Naive thymus-derived CD4-positive, alpha-beta T cell (primary cell): Measurements from ENCODE around the gene IL11. TPM values are rescaled to one million over a fixed set of nuclear protein-coding genes. Genes with fewer than 3 reads are reported as not detected.
A peak's percentile ranks its signal among the peaks of the same experiment; 100 is the strongest.
"Not testable (repeated sequence)": the region's sequence is repeated elsewhere in the genome, so short reads cannot be mapped to it uniquely, and the experiment has no call there.

Experiments used
- ATAC-seq: fragments of 150-1000 bp; cut with Tn5 transposase; 2 replicates; pipeline ENCODE4 v1.10.0; 2021; ENCODE audit warnings: mild to moderate bottlenecking, moderate library complexity
- CTCF ChIA-PET: fragments of 350-600 bp; sonication (Branson Sonifier 250); formaldehyde crosslinking; loops from one replicate; lab custom pipeline; 2021; ENCODE audit warnings: antibody characterized with exemption; lab: Charles Lee
- POLR2A ChIA-PET: fragments of 350-600 bp; sonication (Branson Sonifier 250); formaldehyde crosslinking; loops from one replicate; lab custom pipeline; 2021; ENCODE audit warnings: antibody characterized with exemption, inconsistent platforms; lab: Charles Lee
- DNase-seq, 9 donors: peaks; one replicate each; pipeline versions ENCODE4 v3.0.0 to v3.0.0-alpha.2; 2020 to 2022; ENCODE audit warnings: mixed read lengths in 1 of 9
- H3K27ac ChIP-seq: one replicate; pipeline ENCODE4 v1.7.0; 2013; ENCODE audit warnings: mild to moderate bottlenecking, low read depth, low read length, moderate library complexity
- H3K27me3 ChIP-seq, 2 donors: one replicate each; pipeline ENCODE4 v1.7.0; 2013; ENCODE audit warnings: low read length in 2 of 2, mild to moderate bottlenecking in 2 of 2, moderate library complexity in 2 of 2; ENCODE audit not compliant: control insufficient read depth in 2 of 2, insufficient read depth in 2 of 2
- H3K36me3 ChIP-seq, 3 experiments: 1 replicate in 2 of 3; 2 replicates in 1 of 3; pipeline ENCODE4 v1.7.0; 2013; ENCODE audit warnings: low read length in 3 of 3, mild to moderate bottlenecking in 3 of 3, moderate library complexity in 1 of 3; ENCODE audit not compliant: insufficient read depth in 3 of 3, control insufficient read depth in 2 of 3
- H3K4me1 ChIP-seq, 2 donors: one replicate each; pipeline ENCODE4 v1.7.0; 2013; ENCODE audit warnings: low read length in 2 of 2, mild to moderate bottlenecking in 2 of 2, moderate library complexity in 1 of 2; ENCODE audit not compliant: control insufficient read depth in 2 of 2, insufficient read depth in 2 of 2
- H3K4me3 ChIP-seq: 2 replicates; pipeline ENCODE4 v1.7.0; 2013; ENCODE audit warnings: mild to moderate bottlenecking, low read length
- H3K9me3 ChIP-seq, 3 experiments: 1 replicate in 2 of 3; 2 replicates in 1 of 3; pipeline ENCODE4 v1.7.0; 2013; ENCODE audit warnings: low read length in 3 of 3; ENCODE audit not compliant: control insufficient read depth in 2 of 3
- H3K27ac Mint-ChIP-seq, 9 donors: one replicate each; pipeline ENCODE4 v1.8.0; 2020 to 2022; ENCODE audit warnings: mixed read lengths in 9 of 9, mild to moderate bottlenecking in 8 of 9, moderate library complexity in 5 of 9, inconsistent platforms in 2 of 9
- H3K27me3 Mint-ChIP-seq, 5 donors: one replicate each; pipeline ENCODE4 v1.8.0; 2021 to 2022; ENCODE audit warnings: mixed read lengths in 5 of 5, mild to moderate bottlenecking in 1 of 5
- H3K36me3 Mint-ChIP-seq, 5 donors: one replicate each; pipeline ENCODE4 v1.8.0; 2020 to 2022; ENCODE audit warnings: mixed read lengths in 5 of 5, mild to moderate bottlenecking in 3 of 5, inconsistent platforms in 1 of 5
- H3K4me1 Mint-ChIP-seq, 7 donors: one replicate each; pipeline ENCODE4 v1.8.0; 2020 to 2022; ENCODE audit warnings: mixed read lengths in 7 of 7, mild to moderate bottlenecking in 3 of 7, inconsistent platforms in 1 of 7
- H3K4me3 Mint-ChIP-seq, 10 donors: one replicate each; pipeline ENCODE4 v1.8.0; 2020 to 2022; ENCODE audit warnings: mild to moderate bottlenecking in 10 of 10, mixed read lengths in 10 of 10, moderate library complexity in 6 of 10, inconsistent platforms in 2 of 10
- H3K9me3 Mint-ChIP-seq, 11 donors: one replicate each; pipeline ENCODE4 v1.8.0; 2020 to 2022; ENCODE audit warnings: mixed read lengths in 11 of 11, mild to moderate bottlenecking in 4 of 11, inconsistent platforms in 1 of 11, moderate library complexity in 1 of 11
- intact Hi-C, 2 donors: fragments of 100-400 bp; cut with micrococcal nuclease; formaldehyde crosslinking; loops; one replicate each; pipeline ENCODE4 v1.15.1; 2023
- polyA plus RNA-seq, 2 donors: library from polyadenylated mRNA; unstranded; fragments of 300-500 nt; fragmentation: Illumina TruSeq; gene quantifications; one replicate each; pipeline ENCODE4 v1.2.3, GENCODE V29; 2021
- total RNA-seq, 6 experiments: library from RNA in 5 of 6; stranded (reverse) in 5 of 6; gene quantifications; 1 replicate in 5 of 6; 2 replicates in 1 of 6; pipeline ENCODE4 v1.2.3 and lab custom pipeline; 2021 to 2026

The IL11 gene
- total and polyA plus RNA-seq, 7 experiments from 2014 or later, result 0.58 to 0.69 TPM; not detected in 5

DNA sequence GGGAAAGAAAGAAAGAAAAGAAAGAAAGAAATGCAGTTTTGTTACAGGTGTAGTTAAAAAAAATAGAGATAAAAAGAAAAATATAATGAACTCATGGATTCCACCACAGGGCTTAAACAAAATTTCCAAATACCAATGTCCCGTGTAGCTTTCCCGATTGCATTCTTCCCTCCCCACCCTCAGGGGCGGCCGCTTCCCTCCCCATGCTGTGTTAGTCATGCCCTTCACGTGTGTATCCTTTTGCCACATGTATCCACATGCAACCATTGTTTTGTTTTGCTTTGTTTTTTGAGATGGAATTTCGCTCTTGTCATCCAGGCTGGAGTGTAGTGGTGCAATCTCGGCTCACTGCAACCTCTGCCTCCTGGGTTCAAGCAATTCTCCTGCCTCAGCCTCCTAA is 34.2 kb downstream of the IL11 start:
- Mint-ChIP-seq H3K4me1 (peaks cover 0 to 21% (median 18%) of the 10 kb centered on the region in 7 donors), H3K27me3 (peaks cover 0 to 24% (median 5%) of the 10 kb centered on the region in 5 donors), H3K27ac (peak overlapping the region in 2 of 9 donors; percentile 16 to 76), H3K9me3 (peaks cover 0 to 4% (median 0%) of the 10 kb centered on the region in 11 donors), H3K4me3 (no peak overlapping the region), H3K36me3 (no peaks in the 10 kb centered on the region)
- no peaks in the 10 kb centered on the region for H3K9me3 ChIP-seq
- ATAC-seq, result no peak
- peaks cover 8 to 15% of the 10 kb centered on the region in 2 donors for H3K4me1 ChIP-seq
- ChIA-PET CTCF (interaction anchor here (0.7 kb wide), 1 partner anchor 240 kb away, joined by 4 read pairs; no protein-coding TSS in a partner anchor), POLR2A (interaction anchor here (0.8 kb wide), 1 partner anchor 15 kb away, joined by 4 read pairs; no protein-coding TSS in a partner anchor)
- no peaks in the 10 kb centered on the region for H3K36me3 ChIP-seq
- no peaks in the 10 kb centered on the region for H3K27me3 ChIP-seq
- no peak overlapping the region for H3K27ac ChIP-seq
- intact Hi-C loops, result loop anchor here (5.0 kb wide), 2 partner anchors 301 to 329 kb away; no protein-coding TSS in a partner anchor
- DNase-seq, result no peak
- no peak overlapping the region for H3K4me3 ChIP-seq

DNA sequence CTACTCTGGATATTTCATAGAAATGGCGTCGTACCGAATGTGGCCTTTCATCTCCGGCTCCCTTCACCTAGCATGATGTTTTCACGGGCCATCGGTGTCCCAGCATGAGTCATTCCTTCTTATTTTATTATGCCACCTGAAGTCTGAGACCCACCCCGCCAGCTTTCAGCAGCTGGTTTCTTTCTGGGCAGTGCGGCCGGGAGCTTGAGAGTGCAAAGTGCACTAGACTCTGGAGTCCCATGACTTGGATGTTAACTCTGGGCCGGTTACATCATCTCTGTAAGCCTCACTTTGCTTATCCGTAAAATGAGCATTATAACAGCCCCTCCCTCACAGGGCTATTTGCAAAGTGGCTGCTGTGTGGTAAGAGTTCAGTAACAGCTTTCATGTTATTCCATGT is 36.4 kb downstream of the IL11 start:
- no peak overlapping the region for H3K4me3 Mint-ChIP-seq
- ChIA-PET POLR2A (no interaction called here), CTCF (no interaction called here)
- H3K9me3 Mint-ChIP-seq, result peaks cover 0 to 2% (median 0%) of the 10 kb centered on the region in 11 donors
- peaks cover 0 to 7% (median 6%) of the 10 kb centered on the region in 7 donors for H3K4me1 Mint-ChIP-seq
- intact Hi-C loops, result no loop called here
- Histone ChIP-seq H3K4me3 (no peak overlapping the region), H3K27ac (no peak overlapping the region), H3K4me1 (peaks cover 6 to 8% of the 10 kb centered on the region in 2 donors), H3K36me3 (no peaks in the 10 kb centered on the region), H3K9me3 (no peaks in the 10 kb centered on the region), H3K27me3 (no peaks in the 10 kb centered on the region)
- H3K36me3 Mint-ChIP-seq, result no peaks in the 10 kb centered on the region
- no peak for DNase-seq
- no peak for ATAC-seq
- H3K27me3 Mint-ChIP-seq, result peaks cover 0 to 21% (median 9%) of the 10 kb centered on the region in 5 donors
- H3K27ac Mint-ChIP-seq, result peak overlapping the region in 1 of 9 donors; percentile 51

DNA sequence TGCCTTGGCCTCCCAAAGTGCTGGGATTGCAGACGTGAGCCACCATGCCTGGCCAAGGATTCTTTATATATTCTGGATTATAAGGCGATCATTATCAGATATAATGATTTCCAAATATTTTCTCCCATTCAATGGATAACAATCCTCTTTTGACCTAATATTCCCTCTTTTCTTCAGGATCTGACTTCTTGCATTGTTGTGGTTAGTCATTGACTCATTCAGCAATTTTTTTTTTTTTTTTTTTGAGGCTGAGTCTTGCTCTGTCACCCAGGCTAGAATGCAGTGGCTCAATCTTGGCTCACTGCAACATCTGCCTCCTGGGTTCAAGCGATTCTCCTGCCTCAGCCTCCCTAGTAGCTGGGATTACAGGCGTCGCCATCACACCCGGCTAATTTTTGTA is 40.5 kb downstream of the IL11 start:
- H3K9me3 Mint-ChIP-seq, H3K4me3 ChIP-seq, H3K9me3 ChIP-seq, DNase-seq, H3K36me3 ChIP-seq, CTCF ChIA-PET, H3K27ac ChIP-seq, POLR2A ChIA-PET, intact Hi-C loops, ATAC-seq, H3K36me3 Mint-ChIP-seq, H3K27me3 ChIP-seq, H3K4me3 Mint-ChIP-seq, H3K4me1 ChIP-seq, H3K4me1 Mint-ChIP-seq: not testable (repeated sequence)
- Mint-ChIP-seq H3K27me3 (peaks cover 0 to 15% (median 10%) of the 10 kb centered on the region in 5 donors), H3K27ac (peak overlapping the region in 1 of 9 donors; percentile 59)

DNA sequence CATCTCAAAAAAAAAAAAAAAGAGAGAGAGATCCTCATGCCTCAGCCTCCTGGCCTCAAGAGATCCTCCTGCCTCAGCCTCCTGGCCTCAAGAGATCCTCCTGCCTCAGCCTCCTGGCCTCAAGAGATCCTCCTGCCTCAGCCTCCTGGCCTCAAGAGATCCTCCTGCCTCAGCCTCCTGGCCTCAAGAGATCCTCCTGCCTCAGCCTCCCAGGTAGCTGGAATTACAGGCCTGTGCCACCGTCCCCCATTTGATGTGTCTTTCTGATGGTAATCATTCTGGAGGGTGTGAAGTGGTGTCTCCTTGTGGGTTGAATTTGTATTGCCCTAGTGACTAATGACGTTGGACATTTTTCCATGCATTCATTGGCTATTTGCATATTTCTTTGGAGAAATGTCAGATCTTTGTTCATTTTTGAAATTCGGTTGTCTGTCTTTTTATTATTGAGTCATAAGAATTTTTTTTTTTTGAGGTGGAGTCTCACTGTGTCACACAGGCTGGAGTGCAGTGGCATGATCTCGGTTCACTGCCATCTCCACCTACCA is 41.4 kb downstream of the IL11 start:
- DNase-seq, intact Hi-C loops, ATAC-seq, H3K4me3 ChIP-seq, H3K27ac Mint-ChIP-seq, H3K36me3 ChIP-seq, H3K27me3 ChIP-seq, H3K27ac ChIP-seq, H3K4me1 Mint-ChIP-seq, POLR2A ChIA-PET, H3K4me3 Mint-ChIP-seq, CTCF ChIA-PET, H3K9me3 ChIP-seq, H3K36me3 Mint-ChIP-seq, H3K9me3 Mint-ChIP-seq, H3K4me1 ChIP-seq: not testable (repeated sequence)
- H3K27me3 Mint-ChIP-seq, result peaks cover 0 to 14% (median 7%) of the 10 kb centered on the region in 5 donors

DNA sequence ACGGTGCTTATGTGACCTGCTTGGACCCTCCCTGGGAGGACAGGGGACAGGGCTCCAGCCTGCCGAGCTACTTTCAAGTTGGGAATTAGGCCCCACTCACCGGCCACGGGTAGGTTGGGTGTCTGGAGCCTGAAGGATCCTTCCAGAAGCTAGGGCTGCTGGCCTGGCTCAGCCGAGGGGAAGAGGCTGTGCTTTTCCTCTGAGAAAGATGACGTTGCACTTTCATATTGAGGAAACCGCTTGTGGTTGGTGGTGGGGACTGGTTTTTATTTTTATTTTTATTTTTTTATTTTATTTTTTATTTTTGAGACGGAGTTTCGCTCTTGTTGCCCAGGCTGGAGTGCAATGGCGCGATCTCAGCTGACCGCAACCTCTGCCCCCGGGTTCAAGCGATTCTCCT is 45.1 kb downstream of the IL11 start, which contains the start of gene TMEM150B:
TSS of gene TMEM150B (minus strand) at position 170 of the 400 bp plus-strand sequence. CDS start 4,305 bp downstream, outside the sequence.
- no peaks in the 10 kb centered on the region for H3K27me3 ChIP-seq
- POLR2A ChIA-PET, result no interaction called here
- no peak within 1 kb of the TSS for H3K4me3 ChIP-seq
- no peaks in the 10 kb centered on the region for H3K9me3 ChIP-seq
- Mint-ChIP-seq H3K4me3 (no peak within 1 kb of the TSS), H3K27ac (peak within 1 kb of the TSS in 1 of 9 donors; percentile 52), H3K27me3 (peaks cover 0 to 16% (median 4%) of the 10 kb centered on the region in 5 donors), H3K9me3 (no peaks in the 10 kb centered on the region), H3K36me3 (peaks cover 0 to 3% (median 0%) of the 10 kb centered on the region in 5 donors), H3K4me1 (peaks cover 0 to 14% (median 0%) of the 10 kb centered on the region in 7 donors)
- CTCF ChIA-PET, result no interaction called here
- no peaks in the 10 kb centered on the region for H3K4me1 ChIP-seq
- ATAC-seq (no peak), DNase-seq (no peak)
- H3K27ac ChIP-seq, result no peak within 1 kb of the TSS
- intact Hi-C loops, result no loop called here
- no peaks in the 10 kb centered on the region for H3K36me3 ChIP-seq

DNA sequence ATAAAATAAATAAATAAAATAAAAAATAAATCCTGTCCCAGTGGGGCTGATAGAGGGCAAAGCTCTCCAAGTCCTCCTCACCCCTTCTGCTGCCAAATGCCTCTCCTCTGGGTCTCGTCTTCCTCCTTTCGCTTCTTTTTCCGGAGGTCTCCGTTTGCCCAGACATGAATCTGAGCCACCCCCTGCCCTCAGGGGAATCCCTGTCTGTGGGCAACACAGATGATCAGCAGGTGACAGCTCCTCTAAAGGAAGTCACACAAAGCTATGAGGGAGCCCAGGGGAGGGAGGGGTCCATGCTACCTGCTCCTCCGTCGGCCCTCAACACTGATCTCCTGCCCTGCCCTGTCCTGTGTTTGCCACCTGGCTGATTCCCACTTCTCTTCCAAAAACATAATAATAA is 45.6 kb downstream of the IL11 start:
- H3K27ac ChIP-seq, result no peak overlapping the region
- no peak overlapping the region for H3K4me3 Mint-ChIP-seq
- H3K4me1 ChIP-seq, result no peaks in the 10 kb centered on the region
- no peak overlapping the region for H3K4me3 ChIP-seq
- peaks cover 0 to 14% (median 0%) of the 10 kb centered on the region in 7 donors for H3K4me1 Mint-ChIP-seq
- no peaks in the 10 kb centered on the region for H3K36me3 ChIP-seq
- ATAC-seq (no peak), DNase-seq (no peak)
- no peaks in the 10 kb centered on the region for H3K9me3 ChIP-seq
- intact Hi-C loops, result no loop called here
- ChIA-PET POLR2A (no interaction called here), CTCF (no interaction called here)
- H3K36me3 Mint-ChIP-seq, result peaks cover 0 to 3% (median 0%) of the 10 kb centered on the region in 5 donors
- H3K27me3 Mint-ChIP-seq, result peaks cover 0 to 16% (median 4%) of the 10 kb centered on the region in 5 donors
- peak overlapping the region in 1 of 9 donors; percentile 21 for H3K27ac Mint-ChIP-seq
- no peaks in the 10 kb centered on the region for H3K27me3 ChIP-seq
- no peaks in the 10 kb centered on the region for H3K9me3 Mint-ChIP-seq
